Pancreas (tissue), 10 donors: ENCODE data around the gene NAV2. TPM values are rescaled to one million over a fixed set of nuclear protein-coding genes. Genes with fewer than 3 reads are reported as not detected.

ENCODE experiments used
- ATAC-seq, 4 donors: fragments of 200-7000 bp; cut with Tn5 transposase; one replicate each; pipeline versions ENCODE4 v1.8.0 to v1.9.1; 2020; ENCODE audit warnings: mild to moderate bottlenecking in 4 of 4, moderate library complexity in 4 of 4
- DNase-seq, 6 donors: peaks; one replicate each; pipeline ENCODE4 v3.0.0-alpha.2; 2020
- FAIRE-seq: peaks from 2 replicates; lab custom pipeline; 2012; peaks lifted over from hg19 to GRCh38; lab: Jason Lieb, UNC
- H3K27ac ChIP-seq, 4 donors: fragments of 200-600 bp; sonication (generic); 1 replicate in 3 of 4; 2 replicates in 1 of 4; pipeline versions ENCODE4 v1.5.0 to v1.8.0; 2020
- H3K27me3 ChIP-seq, 4 donors: fragments of 200-600 bp; one replicate each; pipeline ENCODE4 v1.8.0; 2021
- H3K36me3 ChIP-seq, 3 donors: fragments of 200-600 bp; sonication (generic) in 1 of 3; one replicate each; pipeline versions ENCODE4 v1.5.0 to v1.8.0; 2020 to 2021
- H3K4me1 ChIP-seq, 3 donors: fragments of 200-600 bp; one replicate each; pipeline ENCODE4 v1.8.0; 2021
- H3K4me3 ChIP-seq, 4 donors: fragments of 200-600 bp; sonication (generic) in 2 of 4; one replicate each; pipeline versions ENCODE4 v1.5.0 to v1.8.0; 2020 to 2021
- H3K9me3 ChIP-seq, 4 donors: fragments of 200-600 bp; one replicate each; pipeline ENCODE4 v1.8.0; 2021
- CTCF ChIP-seq, 4 donors: fragments of 200-600 bp; sonication (generic) in 3 of 4; IDR thresholded peaks; one replicate each; pipeline versions ENCODE4 v1.5.0 to v1.8.0; 2021; ENCODE audit warnings: antibody characterized with exemption in 4 of 4
- WGBS, 2 donors: extraction: QIAGEN DNeasy Blood & Tissue Kit; methylation state at CpG; one replicate each; pipeline ENCODE4 v1.1.7; 2013; 5-methylcytosine and 5-hydroxymethylcytosine counted together
- intact Hi-C, 3 donors: fragments of 100-400 bp; cut with DNase I; formaldehyde crosslinking; loops; one replicate each; pipeline versions ENCODE4 v1.11.1 to v1.14.2; 2022
- polyA plus RNA-seq, 2 donors: library from polyadenylated mRNA; stranded (reverse); fragments of 200-250 nt; gene quantifications; one replicate each; pipeline ENCODE4 v1.2.3, GENCODE V29; 2013
- total RNA-seq, 6 donors: library from RNA; stranded (reverse); fragmentation: NEBNext Ultra II Directional in 4 of 6; extraction: Animal tissue kit (Norgen Biotek cat#: 25700) in 4 of 6; gene quantifications; one replicate each; pipeline versions ENCODE4 v1.2.1 to v1.2.4, GENCODE V29; 2021 to 2023
- donor health status: healthy with polysubstance abuse.
- donor health status: DM: no; HTN: no; CAD: no; lungs with moderate emphysema.
- donor health status: DM: no; HTN: no; CAD: no.
- donor health status: control.
- donor health status: control.
- donor health status: Bipolar disorder and iron deficiency.
- donor health status: DM: yes; HTN: yes; CAD: no.
- donor health status: DM: no; HTN: no; CAD: no.
- donor health status: DM: no; HTN: no; CAD: no.
- donor health status: DM: yes; HTN: yes; CAD: no.

Gene NAV2
- total and polyA plus RNA-seq, 8 donors, result 5.8 to 26.9 (median 16.3) TPM

- no peak overlapping the region for H3K4me3 ChIP-seq
- WGBS, 2 donors, result 90 to 96% methylated on average over 3 of the region's 3 CpGs
- H3K4me1 ChIP-seq, result peaks cover 0 to 3% (median 0%) of the 10 kb centered on the region in 3 donors
- no peaks in the 10 kb centered on the region for H3K27me3 ChIP-seq
- no peaks in the 10 kb centered on the region for H3K9me3 ChIP-seq
- intact Hi-C loops, result no loop called here
- no peak for TF ChIP-seq CTCF (IDR thresholded peaks at IDR 0.05)
- no peak overlapping the region for H3K27ac ChIP-seq
- FAIRE-seq, result no peak
- no peak for ATAC-seq
- no peak for DNase-seq
- H3K36me3 ChIP-seq, result peaks cover 0 to 22% (median 0%) of the 10 kb centered on the region in 3 donors
Observed at GRCh38 chr11:20048246-20048645, 335.6 kb downstream of the NAV2 start.

GRCh38 chr11:20048707-20049106 lies 336.1 kb downstream of the NAV2 start:
- DNase-seq, result no peak
- Histone ChIP-seq H3K36me3 (peaks cover 0 to 22% (median 0%) of the 10 kb centered on the region in 3 donors), H3K4me3 (no peak overlapping the region), H3K4me1 (peaks cover 0 to 3% (median 0%) of the 10 kb centered on the region in 3 donors), H3K27me3 (no peaks in the 10 kb centered on the region), H3K9me3 (no peaks in the 10 kb centered on the region), H3K27ac (no peak overlapping the region)
- intact Hi-C loops, result no loop called here
- 92 to 98% methylated on average over 9 of the region's 9 CpGs for WGBS, 2 donors
- FAIRE-seq, result no peak
- no peak for TF ChIP-seq CTCF (IDR thresholded peaks at IDR 0.05)
- ATAC-seq, result no peak

GRCh38 chr11:20049231-20049630 lies 336.6 kb downstream of the NAV2 start:
- no peak for ATAC-seq
- Histone ChIP-seq H3K36me3 (peaks cover 0 to 22% (median 0%) of the 10 kb centered on the region in 3 donors), H3K9me3 (no peaks in the 10 kb centered on the region), H3K27ac (no peak overlapping the region), H3K4me1 (peaks cover 0 to 3% (median 0%) of the 10 kb centered on the region in 3 donors), H3K4me3 (no peak overlapping the region), H3K27me3 (no peaks in the 10 kb centered on the region)
- WGBS, 2 donors, result 50 to 51% methylated on average over 2 of the region's 2 CpGs
- intact Hi-C loops, result no loop called here
- TF ChIP-seq CTCF (IDR thresholded peaks at IDR 0.05), result no peak
- no peak for FAIRE-seq
- DNase-seq, result no peak

GRCh38 chr11:20050048-20050447 lies 337.4 kb downstream of the NAV2 start:
- no peak overlapping the region for H3K27ac ChIP-seq
- WGBS, 2 donors, result 92 to 99% methylated on average over 4 of the region's 4 CpGs
- peaks cover 0 to 25% (median 3%) of the 10 kb centered on the region in 3 donors for H3K36me3 ChIP-seq
- H3K9me3 ChIP-seq, result no peaks in the 10 kb centered on the region
- H3K4me1 ChIP-seq, result peaks cover 0 to 3% (median 0%) of the 10 kb centered on the region in 3 donors
- intact Hi-C loops, result no loop called here
- no peak for TF ChIP-seq CTCF (IDR thresholded peaks at IDR 0.05)
- H3K4me3 ChIP-seq, result no peak overlapping the region
- no peaks in the 10 kb centered on the region for H3K27me3 ChIP-seq
- no peak for DNase-seq
- ATAC-seq, result no peak
- FAIRE-seq, result no peak

GRCh38 chr11:20050551-20051333 lies 338.1 kb downstream of the NAV2 start:
- Histone ChIP-seq H3K4me1 (peaks cover 0 to under 1% (median 0%) of the 10 kb centered on the region in 3 donors), H3K27me3 (no peaks in the 10 kb centered on the region), H3K4me3 (no peak overlapping the region), H3K9me3 (no peaks in the 10 kb centered on the region), H3K27ac (no peak overlapping the region), H3K36me3 (peaks cover 0 to 32% (median 3%) of the 10 kb centered on the region in 3 donors)
- ATAC-seq (no peak), FAIRE-seq (no peak), DNase-seq (no peak)
- WGBS, 2 donors, result 89% methylated on average over 9 of the region's 9 CpGs
- intact Hi-C loops, result no loop called here
- TF ChIP-seq CTCF (IDR thresholded peaks at IDR 0.05), result no peak
